Fibroblast of the aortic adventitia (primary cell): ENCODE results near the gene MELK. TPM values are rescaled to one million over a fixed set of nuclear protein-coding genes. Genes with fewer than 3 reads are reported as not detected.

ENCODE experiments used
- DNase-seq: peaks from one replicate; pipeline ENCODE4 v3.0.0-alpha.2; 2010; ENCODE audit warnings: low read depth
- H3K4me3 ChIP-seq: 2 replicates; pipeline ENCODE4 v1.5.1; 2011; ENCODE audit warnings: low read depth, mild to moderate bottlenecking, control low read depth, low read length, moderate library complexity
- CTCF ChIP-seq: IDR thresholded peaks from 2 replicates; pipeline ENCODE4 v1.5.1; 2011; ENCODE audit warnings: mild to moderate bottlenecking, low read length, control low read depth, inconsistent platforms; ENCODE audit not compliant: insufficient read depth
- total RNA-seq: library from RNA; depleted of rRNA; stranded (reverse); fragments of >200 nt; gene quantifications from 2 replicates; pipeline ENCODE4 v1.2.3, GENCODE V29; 2012; ENCODE audit warnings: low replicate concordance

Gene MELK
- total RNA-seq, 1 donor = 44.4 TPM

DNA sequence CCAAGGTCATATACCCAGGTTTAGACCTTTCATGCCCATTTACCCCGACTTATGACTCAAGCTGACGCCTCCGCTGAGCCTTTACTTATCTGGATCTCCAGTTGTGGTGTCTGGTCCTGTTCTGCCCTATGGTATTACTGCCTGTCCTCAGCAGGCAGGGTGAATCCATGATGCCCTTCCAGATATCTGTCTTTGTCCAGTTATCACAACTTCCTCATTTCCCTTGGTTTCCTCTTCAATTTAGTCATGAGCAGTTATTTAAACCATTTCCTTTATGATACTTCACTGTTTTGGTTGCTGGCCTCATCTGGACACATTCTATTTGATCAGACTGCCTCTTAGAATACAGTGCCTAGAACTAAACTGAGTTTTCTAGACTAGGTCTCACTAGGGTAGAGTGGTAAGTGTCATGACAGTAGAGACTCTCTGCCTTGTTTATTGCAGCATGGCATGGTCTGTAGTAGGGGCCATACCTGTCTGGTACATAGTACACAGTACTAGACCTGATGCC lies 93.3 kb downstream of the MELK start:
- TF ChIP-seq CTCF = no peak
- H3K4me3 ChIP-seq = no peak overlapping the region
- DNase-seq = peak; percentile 26

DNA sequence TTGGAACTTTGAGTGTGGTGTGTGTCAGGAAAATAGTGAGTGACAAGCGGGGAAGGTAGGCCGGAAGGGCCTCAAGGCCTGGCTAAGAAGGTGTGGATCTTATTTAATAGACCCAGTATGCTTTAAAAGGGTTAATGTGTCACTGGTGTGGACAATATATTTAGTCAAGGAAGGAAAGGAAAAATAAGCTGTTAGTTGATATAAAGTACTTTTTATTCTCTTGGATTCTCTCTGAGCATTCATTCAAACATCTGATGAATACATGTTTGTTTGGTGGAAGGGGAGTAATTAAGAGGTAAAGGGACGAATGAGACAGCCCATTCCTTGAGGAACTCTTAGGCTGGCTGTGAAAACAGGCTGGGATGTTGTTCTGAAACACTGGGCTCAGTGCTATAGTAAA lies 98.9 kb downstream of the MELK start:
- no peak for DNase-seq
- TF ChIP-seq CTCF = no peak
- no peak overlapping the region for H3K4me3 ChIP-seq

DNA sequence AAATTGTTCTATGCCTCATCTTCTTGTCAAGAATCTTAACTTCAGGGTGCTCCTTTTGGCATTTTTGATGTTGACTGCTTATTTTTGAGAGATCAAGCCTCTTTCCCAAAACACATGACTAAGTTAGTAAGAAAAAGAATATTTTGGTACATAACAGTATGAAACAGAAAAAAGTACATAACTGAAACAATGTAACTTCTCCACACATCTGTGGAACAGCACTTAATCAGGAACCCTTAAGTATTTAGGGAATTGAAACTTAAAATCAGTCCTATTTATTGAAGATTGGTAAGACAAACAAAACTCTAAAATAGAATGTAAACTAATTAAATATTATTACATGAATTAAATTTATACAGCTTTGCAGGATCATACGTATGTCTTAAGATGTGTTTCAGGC lies 103.4 kb downstream of the MELK start:
- TF ChIP-seq CTCF = no peak
- H3K4me3 ChIP-seq = no peak overlapping the region
- no peak for DNase-seq

DNA sequence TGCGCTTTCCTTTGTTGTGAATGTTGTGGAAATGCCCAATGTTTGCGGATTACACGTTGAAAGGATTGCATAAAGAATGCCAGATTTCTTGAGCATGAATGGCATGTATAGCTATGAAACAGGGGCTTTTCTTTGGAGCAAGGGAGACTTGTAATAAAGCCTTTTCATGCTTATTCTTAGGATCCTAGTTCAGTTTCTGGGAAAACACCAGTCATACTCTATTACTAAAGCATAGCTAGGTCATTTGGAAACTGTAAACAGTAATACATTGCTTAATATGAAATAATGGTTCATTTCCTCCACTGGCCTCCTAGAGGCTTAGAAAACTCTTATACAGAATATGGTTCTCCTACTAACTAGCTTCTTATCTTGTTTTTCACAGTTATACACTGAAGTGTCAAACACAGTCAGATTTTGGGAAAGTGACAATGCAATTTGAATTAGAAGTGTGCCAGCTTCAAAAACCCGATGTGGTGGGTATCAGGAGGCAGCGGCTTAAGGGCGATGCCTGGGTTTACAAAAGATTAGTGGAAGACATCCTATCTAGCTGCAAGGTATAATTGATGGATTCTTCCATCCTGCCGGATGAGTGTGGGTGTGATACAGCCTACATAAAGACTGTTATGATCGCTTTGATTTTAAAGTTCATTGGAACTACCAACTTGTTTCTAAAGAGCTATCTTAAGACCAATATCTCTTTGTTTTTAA lies 104.2 kb downstream of the MELK start:
- TF ChIP-seq CTCF = no peak
- DNase-seq = no peak
- no peak overlapping the region for H3K4me3 ChIP-seq

DNA sequence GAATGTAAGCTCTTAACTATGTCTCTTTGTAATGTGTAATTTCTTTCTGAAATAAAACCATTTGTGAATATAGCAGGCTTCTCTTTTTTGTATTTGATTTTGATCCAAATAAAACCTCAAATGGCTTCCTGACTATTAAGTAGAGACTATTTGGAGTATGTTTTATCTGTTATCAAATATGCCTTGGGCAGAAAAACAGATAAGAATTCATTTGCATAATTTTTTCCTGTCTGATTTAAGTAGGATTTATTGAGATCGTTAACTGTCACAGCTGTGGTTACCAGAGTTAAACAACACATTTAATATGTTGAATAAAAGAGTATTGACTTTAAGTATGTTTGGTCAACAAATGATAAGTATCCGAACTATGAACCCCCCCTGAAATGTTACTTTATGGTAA lies 104.9 kb downstream of the MELK start:
- TF ChIP-seq CTCF = no peak
- no peak for DNase-seq
- H3K4me3 ChIP-seq = no peak overlapping the region

DNA sequence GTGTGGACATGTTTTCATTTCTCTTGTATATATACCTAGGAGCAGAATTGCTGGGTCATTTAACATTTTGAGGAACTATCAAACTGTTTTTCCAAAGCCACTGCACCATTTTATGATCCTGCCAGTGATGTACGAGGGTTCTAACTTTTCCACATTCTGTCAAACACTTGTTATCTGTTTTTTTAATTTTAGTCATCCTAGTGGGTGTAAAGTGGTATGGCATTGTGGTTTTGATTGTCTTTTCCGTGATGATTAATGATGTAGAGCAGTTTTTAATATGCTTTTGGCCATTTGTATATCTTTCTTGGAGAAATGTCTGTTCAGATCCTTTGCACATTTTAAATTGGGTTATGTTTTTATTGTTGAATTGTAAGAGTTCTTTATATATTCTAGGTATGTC lies 107.0 kb downstream of the MELK start:
- no peak overlapping the region for H3K4me3 ChIP-seq
- peak; percentile 5 for DNase-seq
- peak; percentile 9 for TF ChIP-seq CTCF

DNA sequence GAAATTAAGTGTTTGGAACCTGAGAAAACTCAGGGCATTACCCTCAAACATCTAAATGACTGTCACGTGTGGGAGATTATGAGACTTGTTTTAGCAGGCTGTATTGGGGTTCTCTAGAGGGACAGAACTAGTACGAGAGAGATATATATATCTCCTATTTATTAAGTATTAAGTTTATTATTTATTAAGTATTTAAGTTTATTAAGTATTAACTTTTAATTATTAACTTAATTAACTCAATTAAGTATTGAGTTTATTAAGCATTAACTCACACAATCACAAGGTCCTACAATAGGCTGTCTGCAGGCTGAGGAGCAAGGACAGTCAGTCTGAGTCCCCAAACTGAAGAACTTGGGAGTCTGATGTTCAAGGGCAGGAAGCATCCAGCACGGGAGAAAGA lies 113.8 kb downstream of the MELK start:
- H3K4me3 ChIP-seq = no peak overlapping the region
- DNase-seq = no peak
- no peak for TF ChIP-seq CTCF
